H1 (cell line): ENCODE measurements around the gene RARB. TPM values are rescaled to one million over a fixed set of nuclear protein-coding genes. Genes with fewer than 3 reads are reported as not detected.

ENCODE experiments used
- CTCF ChIA-PET: fragments of 300-600 bp; sonication (Branson Sonifier 250); formaldehyde crosslinking; loops from one replicate; lab custom pipeline; 2021; ENCODE audit not compliant: partially characterized antibody; lab: Charles Lee
- POLR2A ChIA-PET: fragments of 300-600 bp; sonication (Branson Sonifier 250); formaldehyde crosslinking; loops from one replicate; lab custom pipeline; 2021; ENCODE audit warnings: inconsistent platforms; ENCODE audit not compliant: partially characterized antibody; lab: Charles Lee
- DNase-seq, 2 experiments: peaks; one replicate each; pipeline versions ENCODE4 v3.0.0 to v3.0.0-alpha.2; 2010 to 2022; ENCODE audit warnings: low spot score in 2 of 2, low read depth in 1 of 2, mixed read lengths in 1 of 2
- FAIRE-seq: peaks from 2 replicates; lab custom pipeline; 2011; peaks lifted over from hg19 to GRCh38; lab: Jason Lieb, UNC
- H2AFZ ChIP-seq: 2 replicates; pipeline ENCODE4 v1.8.1; 2012; ENCODE audit warnings: low read length, inconsistent platforms
- H2AK5ac ChIP-seq: 2 replicates; pipeline ENCODE4 v1.6.1; 2013; ENCODE audit warnings: low read depth, low read length
- H2BK120ac ChIP-seq: replicated peaks from 2 replicates; pipeline ENCODE3; 2013; ENCODE audit warnings: low read depth, low read length, inconsistent platforms
- H2BK12ac ChIP-seq: 2 replicates; pipeline ENCODE4 v1.6.1; 2013; ENCODE audit warnings: low read depth, low read length
- H2BK15ac ChIP-seq: 2 replicates; pipeline ENCODE4 v1.6.1; 2013; ENCODE audit warnings: low read length
- H2BK20ac ChIP-seq: 2 replicates; pipeline ENCODE4 v1.6.1; 2013; ENCODE audit warnings: low read length
- H2BK5ac ChIP-seq: 2 replicates; pipeline ENCODE4 v1.6.1; 2013; ENCODE audit warnings: low read depth, low read length
- H3K14ac ChIP-seq: 2 replicates; pipeline ENCODE4 v1.6.1; 2013; ENCODE audit warnings: inconsistent platforms; ENCODE audit not compliant: insufficient read length
- H3K18ac ChIP-seq: 2 replicates; pipeline ENCODE4 v1.6.1; 2013; ENCODE audit warnings: low read length; ENCODE audit errors: extremely low read depth
- H3K23ac ChIP-seq: 2 replicates; pipeline ENCODE4 v1.6.1; 2013; ENCODE audit warnings: inconsistent platforms; ENCODE audit not compliant: insufficient read length
- H3K23me2 ChIP-seq: 2 replicates; pipeline ENCODE4 v1.6.1; 2013; ENCODE audit warnings: low read depth, low read length
- H3K27ac ChIP-seq: 2 replicates; pipeline ENCODE4 v1.6.1; 2011; ENCODE audit warnings: low read depth, low read length, inconsistent platforms
- H3K27me3 ChIP-seq, 4 experiments: replicated peaks in 1 of 4; 1 replicate in 1 of 4; 2 replicates in 3 of 4; pipeline versions ENCODE4 v1.6.1 to v1.8.1; 2011 to 2013; ENCODE audit warnings: low read length in 3 of 4, mild to moderate bottlenecking in 3 of 4, inconsistent platforms in 2 of 4, mixed read lengths in 2 of 4, moderate library complexity in 1 of 4; ENCODE audit not compliant: control insufficient read depth in 3 of 4, insufficient read depth in 3 of 4; ENCODE audit errors: extremely low read depth in 1 of 4
- H3K36me3 ChIP-seq, 4 experiments: 2 replicates each; pipeline versions ENCODE4 v1.6.1 to v1.8.1; 2011 to 2013; ENCODE audit warnings: mild to moderate bottlenecking in 4 of 4, low read length in 3 of 4, moderate library complexity in 2 of 4, control low read depth in 1 of 4, inconsistent platforms in 1 of 4; ENCODE audit not compliant: insufficient read depth in 4 of 4, control insufficient read depth in 2 of 4
- H3K4ac ChIP-seq: replicated peaks from 2 replicates; pipeline ENCODE3; 2013; ENCODE audit warnings: low read length, low read depth, mixed read lengths, inconsistent platforms; ENCODE audit not compliant: insufficient read length
- H3K4me1 ChIP-seq, 4 experiments: replicated peaks in 1 of 4; 1 replicate in 1 of 4; 2 replicates in 3 of 4; pipeline versions ENCODE4 v1.6.1 to v1.8.1; 2011 to 2013; ENCODE audit warnings: low read length in 3 of 4, inconsistent platforms in 2 of 4, mixed read lengths in 1 of 4; ENCODE audit not compliant: insufficient read depth in 4 of 4, control insufficient read depth in 3 of 4
- H3K4me2 ChIP-seq, 2 experiments: 2 replicates each; pipeline versions ENCODE4 v1.6.1 to v1.8.1; 2011 to 2013; ENCODE audit warnings: low read depth in 2 of 2, low read length in 2 of 2, control low read depth in 1 of 2, inconsistent platforms in 1 of 2, mild to moderate bottlenecking in 1 of 2; ENCODE audit not compliant: insufficient read depth in 1 of 2
- H3K4me3 ChIP-seq, 4 experiments: fragments of 200-600, 300-600 bp in 1 of 4; sonication (generic), shearing (Covaris generic), sonication (Bioruptor Twin) in 1 of 4; 2 replicates each; pipeline versions ENCODE4 v1.5.1 to v1.8.1; 2011 to 2016; ENCODE audit warnings: low read length in 4 of 4, low read depth in 3 of 4, control low read depth in 2 of 4, inconsistent platforms in 2 of 4, mild to moderate bottlenecking in 2 of 4, mixed read lengths in 1 of 4, moderate library complexity in 1 of 4; ENCODE audit not compliant: insufficient read depth in 2 of 4; ENCODE audit errors: extremely low read depth in 1 of 4
- H3K56ac ChIP-seq: replicated peaks from 2 replicates; pipeline ENCODE3; 2013; ENCODE audit warnings: low read depth, mild to moderate bottlenecking, mixed read lengths, low read length, inconsistent platforms; ENCODE audit not compliant: insufficient read length
- H3K79me1 ChIP-seq: 2 replicates; pipeline ENCODE4 v1.6.1; 2013; ENCODE audit warnings: low read depth, low read length, control low read depth
- H3K79me2 ChIP-seq, 2 experiments: 2 replicates each; pipeline versions ENCODE4 v1.6.1 to v1.8.1; 2012 to 2013; ENCODE audit warnings: low read length in 2 of 2, mild to moderate bottlenecking in 2 of 2, inconsistent platforms in 1 of 2; ENCODE audit not compliant: insufficient read depth in 2 of 2, control insufficient read depth in 1 of 2
- H3K9ac ChIP-seq, 4 experiments: replicated peaks in 1 of 4; 1 replicate in 1 of 4; 2 replicates in 3 of 4; pipeline versions ENCODE4 v1.6.1 to v1.8.1; 2011 to 2013; ENCODE audit warnings: low read depth in 3 of 4, low read length in 3 of 4, control low read depth in 2 of 4, mild to moderate bottlenecking in 2 of 4, moderate library complexity in 2 of 4, inconsistent platforms in 1 of 4; ENCODE audit errors: extremely low read depth in 1 of 4
- H3K9me3 ChIP-seq, 2 experiments: 2 replicates each; pipeline versions ENCODE4 v1.6.1 to v1.8.1; 2012 to 2013; ENCODE audit warnings: mild to moderate bottlenecking in 2 of 2, moderate library complexity in 2 of 2, control low read depth in 1 of 2, inconsistent platforms in 1 of 2, low read depth in 1 of 2, low read length in 1 of 2, mixed read lengths in 1 of 2; ENCODE audit not compliant: insufficient read depth in 2 of 2
- H4K20me1 ChIP-seq, 2 experiments: replicated peaks in 1 of 2; 2 replicates each; pipeline versions ENCODE3 to v1.8.1; 2011 to 2013; ENCODE audit warnings: inconsistent platforms in 2 of 2, low read length in 2 of 2, mild to moderate bottlenecking in 1 of 2; ENCODE audit not compliant: insufficient read depth in 2 of 2, control insufficient read depth in 1 of 2
- H4K5ac ChIP-seq: 2 replicates; pipeline ENCODE4 v1.6.1; 2013; ENCODE audit warnings: low read length, low read depth, mixed read lengths, inconsistent platforms; ENCODE audit not compliant: insufficient read length
- H4K8ac ChIP-seq: 2 replicates; pipeline ENCODE4 v1.8.0; 2013; ENCODE audit warnings: mild to moderate bottlenecking, moderate library complexity, low read length, inconsistent platforms; ENCODE audit not compliant: insufficient read depth; ENCODE audit errors: extremely low read depth
- H4K91ac ChIP-seq: replicated peaks from 2 replicates; pipeline ENCODE3; 2013; ENCODE audit warnings: low read length, mixed read lengths, inconsistent platforms; ENCODE audit not compliant: insufficient read length
- CTCF ChIP-seq, 3 experiments: IDR thresholded peaks; 1 replicate in 2 of 3; 2 replicates in 1 of 3; pipeline versions ENCODE4 v1.5.1 to v1.6.1; 2011; ENCODE audit warnings: low read length in 3 of 3, mild to moderate bottlenecking in 3 of 3, inconsistent platforms in 2 of 3, low read depth in 1 of 3, moderate library complexity in 1 of 3; ENCODE audit not compliant: insufficient read depth in 1 of 3; ENCODE audit errors: control extremely low read depth in 1 of 3
- JUND ChIP-seq: IDR thresholded peaks from 2 replicates; pipeline ENCODE4 v1.6.1; 2011; ENCODE audit warnings: mild to moderate bottlenecking, improper control_type of control experiment, low read length
- RAD21 ChIP-seq, 2 experiments: IDR thresholded peaks in 1 of 2; conservative IDR thresholded peaks in 1 of 2; 2 replicates each; pipeline ENCODE4 v1.6.1; 2011; ENCODE audit warnings: low read depth in 2 of 2, low read length in 2 of 2, improper control_type of control experiment in 1 of 2, inconsistent platforms in 1 of 2, mild to moderate bottlenecking in 1 of 2, moderate library complexity in 1 of 2
- TAF1 ChIP-seq: IDR thresholded peaks from 2 replicates; pipeline ENCODE4 v1.6.1; 2011; ENCODE audit warnings: mild to moderate bottlenecking, low read depth, low read length
- WGBS, 2 experiments: shearing (Covaris generic) in 1 of 2; methylation state at CpG; one replicate each; pipeline versions ENCODE4 v1.1.6 to v1.1.7; 2013 to 2015; ENCODE audit warnings: low lambda C conversion rate in 2 of 2, mixed read lengths in 2 of 2, inconsistent platforms in 1 of 2, low coverage in 1 of 2, missing lambda C conversion rate in 1 of 2; ENCODE audit not compliant: insufficient replicate concordance in 2 of 2, insufficient coverage in 1 of 2, insufficient read length in 1 of 2; ENCODE audit errors: extremely low coverage in 1 of 2, missing lambda C conversion rate in 1 of 2; 5-methylcytosine and 5-hydroxymethylcytosine counted together
- polyA plus RNA-seq, 7 experiments: library from polyadenylated mRNA; depleted of rRNA in 3 of 7; stranded (reverse) in 5 of 7; unstranded in 2 of 7; fragments of >200 nt in 5 of 7; fragments of 200-250 nt in 2 of 7; gene quantifications; 1 replicate in 5 of 7; 2 replicates in 1 of 7; 4 replicates in 1 of 7; pipeline versions ENCODE4 v1.2.1 to v1.2.3, GENCODE V29; 2011 to 2013; ENCODE audit warnings: missing spikeins in 2 of 7, mixed read lengths in 2 of 7
- total RNA-seq: library from RNA; stranded (reverse); fragmentation: NEBNext Ultra II Directional; extraction: Animal tissue kit (Norgen Biotek cat#: 25700); gene quantifications from 2 replicates; pipeline ENCODE4 v1.2.1, GENCODE V29; 2021

RARB gene
- total and polyA plus RNA-seq, 2 of the 8 experiments (the other 6 are each of a cell fraction or from before 2014, with no cell fraction given) = 0.15 to 0.22 TPM

DNA sequence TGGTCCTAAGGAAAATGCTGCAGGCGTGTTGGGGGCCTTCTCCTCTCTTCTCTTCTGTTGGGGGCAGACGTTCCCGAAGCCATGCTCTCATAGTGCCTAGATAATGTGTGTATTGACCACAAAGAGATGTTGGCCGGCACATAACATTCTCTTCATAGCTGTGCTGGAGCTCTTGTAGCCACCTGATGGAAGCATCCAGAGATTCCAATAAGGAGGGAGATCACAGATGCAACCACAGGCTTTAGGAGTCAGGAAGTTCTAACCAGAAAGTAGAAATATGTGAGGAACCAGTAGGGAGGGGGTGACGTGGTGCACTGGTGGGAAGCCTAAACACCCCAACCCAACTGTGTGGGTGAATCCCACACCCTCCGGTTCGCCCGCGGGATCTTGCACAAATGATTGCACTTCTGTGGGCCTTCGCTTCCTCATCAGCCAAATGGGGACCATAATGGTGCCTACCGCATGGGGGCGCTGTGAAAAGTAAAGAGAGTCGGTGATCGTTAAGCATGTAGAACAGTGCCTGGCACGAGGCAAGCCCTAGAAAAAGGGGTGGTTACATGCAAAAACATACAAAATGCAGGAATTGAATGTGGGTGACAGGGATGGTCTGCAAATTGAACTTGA is 148.9 kb downstream of the RARB start:
- DNase-seq = peak in 1 of 2 experiments; percentile 84
- Histone ChIP-seq H3K79me2 (no peaks in the 10 kb centered on the region), H3K9me3 (no peaks in the 10 kb centered on the region), H4K8ac (no peak overlapping the region), H4K5ac (no peak overlapping the region), H2BK12ac (no peak overlapping the region), H3K18ac (no peak overlapping the region), H3K4me1 (no peaks in the 10 kb centered on the region; a peak in 1 of 7 replicates), H3K79me1 (no peaks in the 10 kb centered on the region), H2BK5ac (no peak overlapping the region), H3K36me3 (no peaks in the 10 kb centered on the region), H3K9ac (no peak overlapping the region), H4K20me1 (no peaks in the 10 kb centered on the region), H2AFZ (no peak overlapping the region), H3K4me2 (no peak overlapping the region), H2BK15ac (no peak overlapping the region), H3K14ac (no peak overlapping the region), H3K4ac (no peak overlapping the region), H2BK120ac (no peak overlapping the region), H2BK20ac (no peak overlapping the region), H3K27me3 (no peaks in the 10 kb centered on the region), H3K4me3 (no peak overlapping the region), H3K23ac (no peak overlapping the region), H3K56ac (no peak overlapping the region), H3K27ac (no peak overlapping the region), H2AK5ac (no peak overlapping the region), H4K91ac (no peak overlapping the region), H3K23me2 (no peaks in the 10 kb centered on the region; the same call in 1 of the 2 replicates)
- POLR2A ChIA-PET = no interaction called here
- TF ChIP-seq CTCF (IDR thresholded peaks at IDR 0.05; ENCODE audit: control extremely low read depth in 1 of 3, insufficient read depth in 1 of 3, low read depth in 1 of 3, low read length in 3 of 3) (peak; percentile 41 to 73 (median 59)), TAF1 (no peak), RAD21 (IDR thresholded peaks at IDR 0.05 in 1 of 2, conservative IDR thresholded peaks at IDR 0.05 in 1 of 2; ENCODE audit: low read depth in 2 of 2, low read length in 2 of 2) (peak; percentile 37 to 52; a peak in 3 of 4 replicates), JUND (no peak)
- 77% methylated on average over 15 of the region's 15 CpGs; no CpG with 5 or more reads in 1 of the 2 experiments for WGBS, 2 experiments
- FAIRE-seq = no peak
- CTCF ChIA-PET = interaction anchor here (0.6 to 12.1 kb wide), 8 partner anchors 11 to 662 kb away, joined by 3 to 138 read pairs (median 4); no protein-coding TSS in a partner anchor
